Measurements from ENCODE around the gene SOX6. TPM values are rescaled to one million over a fixed set of nuclear protein-coding genes. Genes with fewer than 3 reads are reported as not detected.

SOX6 gene
- total RNA-seq, 1 donor from 2014 or later, result under 0.01 TPM

DNA sequence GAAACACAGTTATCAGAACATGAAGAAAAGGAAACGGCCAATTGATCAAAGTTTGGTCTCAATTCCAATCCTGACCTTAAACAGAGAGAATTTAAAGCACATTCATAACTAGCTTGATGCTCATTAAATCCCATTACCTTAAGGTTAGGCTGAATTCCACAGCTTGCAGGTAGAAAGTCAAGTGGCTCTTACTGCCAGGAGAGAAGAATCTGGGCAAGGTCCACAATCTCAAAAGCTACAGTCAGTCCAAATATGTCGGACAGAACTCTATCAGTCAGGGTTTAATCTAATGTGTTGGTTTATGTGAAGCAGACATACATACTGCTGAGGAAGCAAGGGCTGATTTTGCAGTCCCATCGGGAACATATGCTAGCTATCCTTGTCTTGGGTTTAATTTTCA, 348.8 kb downstream of the SOX6 start:
- no peak for DNase-seq (ENCODE audit: low read depth in 2 of 2)

DNA sequence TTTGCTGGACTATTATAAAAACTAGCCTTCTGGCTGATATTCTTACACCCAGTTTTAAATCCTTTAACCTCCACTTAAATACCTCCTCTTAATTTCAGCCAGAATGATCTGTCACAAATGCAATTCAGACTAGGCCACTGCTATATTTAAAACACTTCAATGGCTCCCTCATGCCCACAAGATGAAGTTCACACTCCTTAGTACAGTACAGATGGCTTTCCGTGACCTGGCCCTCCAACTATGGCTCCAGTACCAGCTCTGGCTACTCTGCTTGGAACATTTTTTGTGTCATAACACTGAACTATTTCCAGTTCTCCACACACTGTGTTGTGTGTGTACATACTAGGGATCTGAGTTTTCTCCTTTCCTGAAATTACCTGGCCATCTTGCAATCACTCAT, 353.4 kb downstream of the SOX6 start:
- no peak for DNase-seq (ENCODE audit: low read depth in 2 of 2)

- DNase-seq (ENCODE audit: low read depth in 2 of 2), result peak in 1 of 2 donors; percentile 88
Measured at GRCh38 chr11:16001899-16002426, 354.4 kb downstream of the SOX6 start.

- no peak for DNase-seq (ENCODE audit: low read depth in 2 of 2)
Measured at GRCh38 chr11:16001044-16001568, 355.2 kb downstream of the SOX6 start.

- DNase-seq (ENCODE audit: low read depth in 2 of 2), result peak in 1 of 2 donors; percentile 61
Measured at GRCh38 chr11:16000065-16000464, 356.3 kb downstream of the SOX6 start.

DNA sequence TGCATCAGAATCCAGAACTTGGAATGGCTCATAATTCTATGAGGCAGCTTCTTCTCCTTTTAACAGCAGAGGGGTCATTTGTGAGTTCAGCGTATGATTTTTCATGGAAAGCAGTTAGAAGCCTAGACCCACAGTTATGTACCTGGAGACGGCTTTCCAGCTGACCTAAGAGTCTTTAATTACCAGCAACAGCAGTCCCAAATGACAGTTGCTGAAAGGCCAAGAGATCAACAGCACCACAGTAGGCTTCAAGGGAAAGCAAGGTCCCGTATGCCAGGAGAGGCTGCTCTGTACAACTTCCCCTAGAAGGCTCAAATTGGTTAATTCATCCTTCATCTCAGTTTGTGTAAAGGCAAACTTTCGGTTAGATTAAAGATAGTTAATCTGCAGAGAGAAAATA, 363.0 kb downstream of the SOX6 start:
- no peak for DNase-seq (ENCODE audit: low read depth in 2 of 2)

- DNase-seq (ENCODE audit: low read depth in 2 of 2), result no peak
Measured at GRCh38 chr11:15991215-15991614, 365.1 kb downstream of the SOX6 start.

GRCh38 chr11:15989685-15990084, 366.7 kb downstream of the SOX6 start:
- DNase-seq (ENCODE audit: low read depth in 2 of 2), result no peak

GRCh38 chr11:15988693-15989231, 367.6 kb downstream of the SOX6 start:
- peak; percentile 3 to 20 for DNase-seq (ENCODE audit: low read depth in 2 of 2)

GRCh38 chr11:15988016-15988550, 368.3 kb downstream of the SOX6 start:
- DNase-seq (ENCODE audit: low read depth in 2 of 2), result no peak

- DNase-seq (ENCODE audit: low read depth in 2 of 2), result no peak
Measured at GRCh38 chr11:15987046-15987445, 369.3 kb downstream of the SOX6 start.

DNA sequence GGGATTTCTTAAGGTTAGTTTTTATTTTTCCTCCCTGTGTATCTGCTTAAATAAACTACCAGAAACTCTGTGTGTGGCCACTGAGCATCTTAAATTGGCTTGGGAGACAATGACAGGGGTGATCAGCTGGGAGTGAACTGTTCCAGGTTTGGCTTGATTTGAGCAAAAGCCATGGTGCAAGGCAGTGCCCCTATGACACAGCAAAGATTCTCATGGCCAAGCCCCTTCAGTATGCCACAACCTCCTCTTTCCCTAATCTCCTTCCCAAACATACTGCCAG, 370.5 kb downstream of the SOX6 start:
- DNase-seq (ENCODE audit: low read depth in 2 of 2), result no peak

- DNase-seq (ENCODE audit: low read depth in 2 of 2), result no peak
Measured at GRCh38 chr11:15985127-15985859, 371.1 kb downstream of the SOX6 start.

GRCh38 chr11:15981292-15981691, 375.1 kb downstream of the SOX6 start:
- no peak for DNase-seq (ENCODE audit: low read depth in 2 of 2)

DNA sequence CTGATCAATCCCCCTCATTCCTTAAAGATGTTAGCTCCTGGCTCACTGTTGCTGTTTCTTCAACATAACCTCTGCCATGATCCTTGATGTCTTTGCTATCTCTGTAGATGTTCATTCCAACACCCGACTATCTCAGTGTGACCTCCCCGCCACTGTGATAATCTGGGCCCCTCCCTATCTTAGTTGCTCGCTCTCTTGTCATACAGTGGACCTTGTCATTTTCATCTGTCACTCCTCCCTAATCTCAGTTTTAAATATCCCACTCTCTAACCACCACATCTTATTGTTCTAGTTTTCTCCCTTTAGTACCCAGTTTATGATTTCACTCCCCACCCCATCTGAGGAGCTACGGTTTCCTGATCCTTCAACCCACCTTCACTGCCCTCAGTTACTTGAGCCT, 379.2 kb downstream of the SOX6 start:
- no peak for DNase-seq (ENCODE audit: low read depth in 2 of 2)

DNA sequence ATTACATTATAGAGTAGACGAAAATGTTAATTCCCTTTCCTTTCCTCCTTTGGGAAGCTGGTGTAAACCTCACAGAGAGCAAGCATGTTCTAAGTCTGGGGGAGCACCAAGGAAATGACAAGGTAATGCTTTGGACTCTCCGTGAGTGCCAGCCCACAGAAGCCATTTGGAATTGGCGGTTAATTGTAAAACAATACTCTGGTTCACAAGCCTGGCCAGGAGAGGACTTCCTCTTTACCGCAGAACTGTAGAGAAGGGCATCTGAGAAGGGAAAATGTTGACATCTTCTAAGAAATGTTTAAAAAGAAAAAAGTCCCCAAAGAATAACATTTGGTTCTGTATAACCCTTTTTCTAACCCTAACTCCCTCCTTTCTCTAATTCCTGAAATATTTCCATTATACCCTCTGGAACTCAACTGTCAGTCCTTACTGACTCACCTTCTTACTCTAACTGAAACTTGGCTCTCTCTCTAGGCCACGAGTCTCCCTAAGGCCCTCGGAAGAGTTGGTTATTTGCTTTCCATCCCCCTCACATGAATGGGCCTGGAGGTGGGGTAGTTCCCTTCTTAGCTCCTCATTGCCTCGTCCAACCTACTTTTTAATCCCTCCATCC, 379.8 kb downstream of the SOX6 start:
- DNase-seq (ENCODE audit: low read depth in 2 of 2), result no peak

- DNase-seq (ENCODE audit: low read depth in 2 of 2), result no peak
Measured at GRCh38 chr11:15975742-15976141, 380.6 kb downstream of the SOX6 start.

DNA sequence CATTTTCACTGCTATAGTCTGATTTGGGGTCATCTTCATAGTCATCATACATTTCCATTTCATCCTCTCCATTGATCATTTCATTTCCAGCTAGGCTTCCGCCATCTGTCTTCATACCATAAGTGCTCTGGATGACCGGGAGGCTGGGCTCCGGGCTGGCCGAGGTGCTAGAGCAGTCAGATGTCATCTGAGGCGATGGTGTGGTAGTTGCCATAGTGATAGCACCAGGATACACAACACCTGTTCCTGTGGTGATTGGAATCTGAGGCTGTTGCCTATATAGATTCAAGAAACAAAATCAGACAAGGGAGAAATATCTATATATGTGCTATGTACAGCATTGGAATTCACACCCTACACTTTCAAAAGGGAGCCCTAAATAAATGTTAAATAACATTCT, 383.5 kb downstream of the SOX6 start:
- DNase-seq (ENCODE audit: low read depth in 2 of 2), result no peak

DNA sequence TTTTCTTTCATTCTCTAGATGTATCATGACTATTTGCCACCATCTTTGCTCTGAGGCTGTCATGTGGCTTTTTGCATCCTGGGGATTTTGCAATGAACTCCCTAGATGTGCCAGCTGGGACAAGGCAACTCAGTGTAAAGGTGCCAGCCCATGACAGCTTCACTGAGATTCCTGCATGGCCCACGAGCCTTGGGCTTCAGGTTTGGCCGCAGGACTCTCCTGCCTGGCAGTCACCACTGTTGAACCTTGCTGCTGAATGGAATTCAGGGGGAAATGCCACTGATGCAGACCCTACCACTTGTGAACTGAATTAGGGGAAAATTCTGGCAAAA, 385.2 kb downstream of the SOX6 start:
- no peak for DNase-seq (ENCODE audit: low read depth in 2 of 2)

DNA sequence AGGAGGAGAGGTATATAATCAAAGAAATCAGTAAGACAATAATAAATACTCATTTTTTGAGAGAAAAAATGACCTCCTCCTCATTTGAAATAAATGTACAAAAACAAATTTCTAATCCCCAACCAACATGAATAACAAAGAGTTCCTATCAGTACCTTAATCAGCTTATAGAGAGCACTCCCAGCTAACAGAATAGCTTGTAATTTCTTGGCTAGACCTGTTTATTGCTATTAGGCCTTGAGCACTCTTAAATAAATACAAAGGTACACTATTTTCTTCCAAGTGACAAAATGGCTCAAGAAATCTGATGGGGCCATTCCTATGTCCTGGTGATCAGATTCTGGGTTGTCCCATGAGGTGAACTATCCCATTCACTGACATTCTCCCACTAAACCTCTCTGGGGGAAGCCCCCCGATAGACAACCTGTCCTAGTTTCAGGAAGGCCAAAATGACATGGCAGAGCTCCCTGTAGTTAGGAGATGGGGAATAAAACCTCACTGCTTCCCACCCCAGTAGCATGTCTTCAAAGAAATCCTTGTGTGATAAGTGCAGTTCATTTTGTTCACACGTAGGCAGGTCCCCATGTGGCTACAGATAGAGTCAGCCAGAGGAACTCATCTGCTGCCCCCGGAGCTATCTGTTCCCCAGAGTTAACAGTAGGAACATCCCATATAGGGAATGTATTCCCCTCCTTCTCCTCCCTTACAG, 385.7 kb downstream of the SOX6 start:
- no peak for DNase-seq (ENCODE audit: low read depth in 2 of 2)

DNA sequence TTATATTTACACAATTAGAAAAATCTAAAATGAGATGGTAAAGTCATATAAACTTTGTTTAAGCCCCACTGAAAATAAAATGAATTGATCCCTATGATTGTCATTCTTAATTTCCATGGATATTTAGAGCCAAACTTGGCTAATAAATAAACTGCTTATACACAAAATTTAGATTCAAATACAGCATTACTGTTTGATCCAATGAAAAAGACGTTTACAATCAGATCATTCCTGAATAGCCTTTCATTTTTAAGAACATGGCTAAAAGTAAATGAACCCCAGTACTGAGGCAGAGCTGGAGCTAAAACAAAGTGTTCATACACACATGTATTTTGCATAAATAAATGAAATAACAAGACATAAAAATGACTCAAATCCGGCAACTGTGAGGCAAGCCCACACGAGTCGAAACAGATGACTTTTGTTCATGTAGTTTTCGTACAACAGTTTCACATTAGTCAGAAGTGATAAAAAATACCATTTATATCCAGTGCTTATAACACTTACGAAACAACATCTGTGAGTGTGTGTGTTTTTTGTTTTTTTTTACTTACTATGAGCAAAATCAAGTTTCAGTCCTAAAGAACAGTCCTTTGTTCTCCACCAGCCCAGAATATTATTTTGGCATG, 386.5 kb downstream of the SOX6 start:
- DNase-seq (ENCODE audit: low read depth in 2 of 2), result peak in 1 of 2 donors; percentile 59

DNA sequence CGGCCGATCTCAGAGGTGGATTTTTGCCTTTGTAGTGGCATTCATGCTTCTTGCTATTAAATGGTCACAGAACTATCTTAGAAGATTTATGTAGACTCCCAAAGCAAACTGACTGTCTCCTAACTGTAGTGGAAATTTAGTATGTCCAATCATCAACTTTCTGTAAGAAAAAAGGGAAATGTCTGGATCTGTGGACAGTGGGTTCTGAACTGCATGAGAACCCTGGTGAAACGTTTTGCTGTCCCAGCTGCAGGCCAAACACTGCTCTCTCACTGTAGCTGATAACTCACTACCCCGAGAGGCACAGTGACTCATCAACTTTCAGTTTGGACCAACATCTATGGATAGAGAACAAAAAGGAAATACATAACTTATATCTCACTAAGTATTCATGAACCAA, 387.1 kb downstream of the SOX6 start:
- DNase-seq (ENCODE audit: low read depth in 2 of 2), result peak; percentile 84 to 89

Measured in lung microvascular endothelial cell (primary cell).